ENCODE data around the gene DOCK8.

GRCh38 chr9:389758-390157, 175.1 kb downstream of the DOCK8 start:
- no peak for TF ChIP-seq CTCF (IDR thresholded peaks at IDR 0.05; ENCODE audit: low read length)
- no peak for TF ChIP-seq EZH2 (IDR thresholded peaks at IDR 0.05; ENCODE audit: borderline replicate concordance, low read length)

All from OCI-LY1 (cell line).